ENCODE data around the gene LMCD1. TPM values are rescaled to one million over a fixed set of nuclear protein-coding genes. Genes with fewer than 3 reads are reported as not detected.

Gene LMCD1
- total and polyA plus RNA-seq, 2 of the 8 experiments (the other 6 are each of a cell fraction or from before 2014, with no cell fraction given), result 12.3 to 26.5 TPM

- TF ChIP-seq NRF1 (IDR thresholded peaks at IDR 0.05; ENCODE audit: low read depth, low read length), result no peak
- TF ChIP-seq TAF1 (IDR thresholded peaks at IDR 0.05; ENCODE audit: low read depth, low read length), result no peak
- no peak for TF ChIP-seq ASH2L (IDR thresholded peaks at IDR 0.05; ENCODE audit: low read length)
- no peak for TF ChIP-seq SIRT6 (IDR thresholded peaks at IDR 0.05; ENCODE audit: low read length)
- no peak for TF ChIP-seq EP300 (IDR thresholded peaks at IDR 0.05; ENCODE audit: borderline replicate concordance in 1 of 2, low read depth in 2 of 2, low read length in 2 of 2)
These were observed 21.4 kb downstream of the LMCD1 start (continued) for GRCh38 chr3:8523041-8523440.

Data from H1 (cell line).